T-helper 1 cell treated with Interleukin-12 subunit alpha and Interleukin-12 subunit beta and Interleukin-4 antibody, amounts not matched to agents 30 μg/mL and 1 μg/mL, for 36 hours (primary cell): ENCODE results near the gene CREG1.
A peak's percentile ranks its signal among the peaks of the same experiment; 100 is the strongest.

Experiments
- H3K27ac Mint-ChIP-seq: one replicate; pipeline ENCODE4 v1.8.0; 2021; ENCODE audit warnings: mild to moderate bottlenecking, mixed read lengths
- H3K27me3 Mint-ChIP-seq: one replicate; pipeline ENCODE4 v1.8.0; 2021; ENCODE audit warnings: low read depth, mixed read lengths
- H3K36me3 Mint-ChIP-seq: one replicate; pipeline ENCODE4 v1.8.0; 2021; ENCODE audit warnings: low read depth, mixed read lengths
- H3K4me1 Mint-ChIP-seq: one replicate; pipeline ENCODE4 v1.8.0; 2021; ENCODE audit warnings: low read depth, mixed read lengths
- H3K4me3 Mint-ChIP-seq: one replicate; pipeline ENCODE4 v1.8.0; 2021; ENCODE audit warnings: mild to moderate bottlenecking, moderate library complexity, mixed read lengths
- H3K9me3 Mint-ChIP-seq: one replicate; pipeline ENCODE4 v1.8.0; 2021; ENCODE audit warnings: mixed read lengths

CREG1 gene

GRCh38 chr1:167529829-167530474, 23.6 kb downstream of the CREG1 start:
- Mint-ChIP-seq H3K27ac (no peak overlapping the region), H3K9me3 (no peaks in the 10 kb centered on the region), H3K4me3 (no peak overlapping the region), H3K4me1 (peaks cover 7% of the 10 kb centered on the region), H3K27me3 (peaks cover 9% of the 10 kb centered on the region), H3K36me3 (no peaks in the 10 kb centered on the region)

- no peaks in the 10 kb centered on the region for H3K9me3 Mint-ChIP-seq
- H3K27me3 Mint-ChIP-seq, result peaks cover 16% of the 10 kb centered on the region
Measured at GRCh38 chr1:167528057-167528728, 25.4 kb downstream of the CREG1 start.

DNA sequence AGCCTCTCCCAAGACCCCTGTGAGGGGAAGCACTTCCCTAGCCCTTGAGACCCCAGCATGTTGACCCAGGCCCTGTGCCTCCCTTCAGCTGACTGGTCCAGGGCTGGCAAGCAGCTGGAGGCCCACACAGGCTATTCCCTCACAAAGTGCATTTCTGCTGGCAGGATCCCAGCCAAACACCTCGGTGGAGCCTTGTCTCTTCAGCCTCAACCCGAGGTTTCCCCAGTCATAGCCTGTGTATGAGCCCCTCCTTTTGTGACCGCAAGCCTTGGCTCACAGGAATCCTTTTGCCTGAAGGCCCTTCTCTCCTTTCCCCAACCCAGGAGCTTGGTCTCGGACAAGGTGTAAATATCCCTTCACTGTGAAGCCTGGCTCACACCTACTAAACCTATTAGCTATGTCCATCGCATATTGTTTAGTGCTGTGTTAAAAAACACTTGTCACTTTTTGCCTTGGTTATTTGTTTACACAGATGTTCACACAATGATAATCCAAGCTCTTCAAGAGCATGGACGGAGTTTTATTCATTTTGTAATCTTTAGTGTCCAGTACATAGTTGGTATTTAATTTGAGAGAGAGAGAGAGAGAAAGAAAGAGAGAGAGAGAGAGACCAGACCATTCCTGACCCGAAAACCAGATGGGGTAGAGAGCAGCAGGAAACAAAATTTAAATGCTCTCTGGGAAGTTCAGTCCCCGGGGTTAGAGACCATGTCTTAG, 26.7 kb downstream of the CREG1 start:
- Mint-ChIP-seq H3K36me3 (no peaks in the 10 kb centered on the region), H3K4me3 (no peak overlapping the region), H3K4me1 (peaks cover 7% of the 10 kb centered on the region), H3K9me3 (no peaks in the 10 kb centered on the region), H3K27ac (no peak overlapping the region), H3K27me3 (peaks cover 28% of the 10 kb centered on the region)

More at GRCh38 chr1:167528057-167528728, 25.4 kb downstream of the CREG1 start:
- peaks cover 7% of the 10 kb centered on the region for H3K4me1 Mint-ChIP-seq
- no peaks in the 10 kb centered on the region for H3K36me3 Mint-ChIP-seq
- H3K4me3 Mint-ChIP-seq, result no peak overlapping the region
- no peak overlapping the region for H3K27ac Mint-ChIP-seq

- peaks cover 31% of the 10 kb centered on the region for H3K27me3 Mint-ChIP-seq
- H3K9me3 Mint-ChIP-seq, result no peaks in the 10 kb centered on the region
- no peak overlapping the region for H3K27ac Mint-ChIP-seq
- H3K4me3 Mint-ChIP-seq, result no peak overlapping the region
- H3K4me1 Mint-ChIP-seq, result peaks cover 12% of the 10 kb centered on the region
- H3K36me3 Mint-ChIP-seq, result no peaks in the 10 kb centered on the region
Measured at GRCh38 chr1:167524651-167525050, 28.9 kb downstream of the CREG1 start.

GRCh38 chr1:167522246-167522645, 31.3 kb downstream of the CREG1 start:
- peaks cover 10% of the 10 kb centered on the region for H3K36me3 Mint-ChIP-seq
- H3K27ac Mint-ChIP-seq, result no peak overlapping the region
- H3K4me1 Mint-ChIP-seq, result peaks cover 19% of the 10 kb centered on the region
- H3K27me3 Mint-ChIP-seq, result peaks cover 31% of the 10 kb centered on the region
- no peak overlapping the region for H3K4me3 Mint-ChIP-seq
- H3K9me3 Mint-ChIP-seq, result no peaks in the 10 kb centered on the region

- Mint-ChIP-seq H3K27me3 (peaks cover 28% of the 10 kb centered on the region), H3K4me3 (no peak overlapping the region), H3K27ac (no peak overlapping the region), H3K4me1 (peaks cover 27% of the 10 kb centered on the region), H3K36me3 (peaks cover 25% of the 10 kb centered on the region), H3K9me3 (no peaks in the 10 kb centered on the region)
Measured at GRCh38 chr1:167520711-167521206, 32.8 kb downstream of the CREG1 start.

GRCh38 chr1:167518331-167518700, 35.2 kb downstream of the CREG1 start, which contains the start of gene CD247:
Gene CD247, minus strand, starts transcription at chr1:167518529. Its CDS starts 64 bp downstream, at chr1:167518465.
- H3K27ac Mint-ChIP-seq, result peak within 1 kb of the TSS; percentile 99
- peaks cover 40% of the 10 kb centered on the region for H3K36me3 Mint-ChIP-seq
- peaks cover 44% of the 10 kb centered on the region for H3K4me1 Mint-ChIP-seq

DNA sequence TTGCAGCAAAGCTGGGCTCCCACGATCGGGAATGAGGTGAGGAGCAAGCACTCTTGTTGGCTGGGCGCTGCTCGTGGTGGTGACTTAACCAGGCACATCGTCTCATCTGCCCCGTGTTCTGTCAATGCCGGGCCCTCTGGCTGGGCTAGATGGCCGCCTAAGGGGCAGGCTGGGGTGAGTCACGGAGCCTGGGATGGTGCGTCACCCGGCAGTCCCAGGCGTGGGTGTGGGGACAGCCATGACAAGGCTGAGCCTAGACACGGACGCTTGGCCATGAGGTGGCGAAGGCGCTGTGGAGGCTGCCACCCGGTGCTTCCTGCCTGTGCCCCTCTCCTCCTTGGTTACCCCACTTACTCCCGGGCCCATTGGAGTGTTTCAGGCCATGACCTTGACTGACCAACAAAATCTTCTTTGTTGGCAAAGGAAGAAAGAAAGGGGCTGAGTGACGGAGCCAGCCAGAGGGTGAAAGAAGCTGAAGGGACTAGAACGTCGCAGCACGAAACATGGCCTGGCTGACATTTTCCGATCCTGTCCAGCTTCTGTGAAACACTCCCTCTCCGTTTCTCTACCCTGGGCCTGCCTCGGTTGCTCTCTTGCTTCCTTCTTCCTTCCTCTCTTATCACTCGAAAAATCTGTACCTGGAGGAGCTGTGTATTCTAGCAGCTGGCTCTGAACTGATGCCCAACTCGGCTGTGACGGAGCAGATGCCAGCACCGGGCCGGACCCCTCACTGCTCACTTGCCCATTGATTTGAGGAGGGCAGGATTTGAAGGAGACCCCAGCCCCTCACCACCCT, 35.8 kb downstream of the CREG1 start:
- Mint-ChIP-seq H3K36me3 (peaks cover 42% of the 10 kb centered on the region), H3K27ac (peak overlapping the region; percentile 99), H3K27me3 (peaks cover 12% of the 10 kb centered on the region), H3K4me3 (peak overlapping the region; percentile 100), H3K4me1 (peaks cover 47% of the 10 kb centered on the region), H3K9me3 (no peaks in the 10 kb centered on the region)

More at GRCh38 chr1:167518331-167518700, 35.2 kb downstream of the CREG1 start, which contains the start of gene CD247:
- Mint-ChIP-seq H3K27me3 (peaks cover 14% of the 10 kb centered on the region), H3K4me3 (peak within 1 kb of the TSS; percentile 100), H3K9me3 (no peaks in the 10 kb centered on the region)

DNA sequence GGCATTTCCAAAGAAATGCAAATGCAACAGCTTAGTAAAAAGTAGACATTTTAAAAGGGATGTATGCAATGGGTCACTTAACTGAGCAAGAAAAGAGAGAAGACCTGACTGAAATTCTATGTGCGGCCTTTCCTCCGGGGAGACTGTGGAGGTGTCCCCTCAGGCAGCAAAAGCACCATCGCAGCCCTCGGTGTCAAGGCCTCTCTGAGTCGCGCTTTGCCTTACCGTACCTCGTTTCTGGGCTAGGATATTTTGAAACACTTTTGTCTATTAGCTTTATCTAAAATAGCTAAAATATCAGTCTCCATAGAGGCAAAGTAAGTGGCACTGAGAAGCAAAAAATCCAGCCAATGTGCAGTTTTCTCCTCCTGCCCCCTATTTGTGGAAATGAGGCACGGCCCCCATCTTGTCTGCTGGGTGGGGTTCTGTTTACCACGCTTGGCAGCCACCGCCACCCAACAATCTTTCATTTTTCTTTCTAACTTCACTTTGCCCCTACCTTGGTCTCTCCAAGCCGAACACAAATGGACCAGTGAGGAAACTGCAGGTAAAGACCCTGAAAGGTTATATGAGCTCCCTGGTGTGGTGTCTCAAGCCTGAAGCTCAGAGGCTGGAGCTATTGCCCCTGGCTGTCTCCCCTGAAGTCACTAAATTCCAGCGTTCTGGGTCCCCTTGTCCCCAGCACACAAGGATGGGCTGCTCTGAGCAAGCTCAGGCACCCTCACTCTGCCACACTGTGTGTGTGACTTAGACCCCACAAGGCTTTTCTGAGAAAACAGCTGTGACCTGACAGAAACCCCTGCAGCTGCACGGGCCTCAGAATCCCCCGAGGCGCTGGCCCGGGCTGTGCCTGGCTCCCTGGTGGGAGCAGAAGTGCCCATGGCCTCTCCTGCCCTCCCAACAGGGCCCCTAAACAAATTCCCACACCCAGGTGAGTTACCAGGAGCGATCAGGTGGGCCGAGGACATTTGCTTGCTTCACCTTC, 36.9 kb downstream of the CREG1 start:
- Mint-ChIP-seq H3K27me3 (peaks cover 1% of the 10 kb centered on the region), H3K9me3 (no peaks in the 10 kb centered on the region), H3K36me3 (peaks cover 51% of the 10 kb centered on the region), H3K4me1 (peaks cover 57% of the 10 kb centered on the region), H3K4me3 (peak overlapping the region; percentile 100), H3K27ac (peak overlapping the region; percentile 99)

DNA sequence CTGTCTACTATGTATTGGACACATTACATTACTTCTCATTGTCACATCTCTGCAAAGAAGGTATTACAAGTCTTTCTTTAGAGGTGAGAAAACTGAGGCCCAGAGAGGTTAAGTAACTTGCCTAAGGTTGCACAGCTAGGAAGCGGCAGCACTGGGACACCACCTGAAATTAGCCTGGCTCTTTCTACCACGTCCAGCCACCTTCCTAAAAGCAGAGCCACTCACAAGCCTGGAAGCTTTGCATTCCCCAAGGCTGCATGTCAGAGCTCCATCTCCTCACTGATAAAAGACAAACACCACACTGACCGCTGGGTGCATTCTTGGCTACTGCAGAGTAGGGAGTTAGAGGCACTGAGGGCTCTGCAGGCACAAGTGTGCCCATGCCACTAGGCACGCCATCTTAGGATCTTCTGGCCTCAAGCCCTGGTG, 37.7 kb downstream of the CREG1 start:
- H3K36me3 Mint-ChIP-seq, result peaks cover 53% of the 10 kb centered on the region
- H3K4me1 Mint-ChIP-seq, result peaks cover 61% of the 10 kb centered on the region
- no peaks in the 10 kb centered on the region for H3K9me3 Mint-ChIP-seq
- H3K4me3 Mint-ChIP-seq, result peak overlapping the region; percentile 100
- peak overlapping the region; percentile 99 for H3K27ac Mint-ChIP-seq
- no peaks in the 10 kb centered on the region for H3K27me3 Mint-ChIP-seq

DNA sequence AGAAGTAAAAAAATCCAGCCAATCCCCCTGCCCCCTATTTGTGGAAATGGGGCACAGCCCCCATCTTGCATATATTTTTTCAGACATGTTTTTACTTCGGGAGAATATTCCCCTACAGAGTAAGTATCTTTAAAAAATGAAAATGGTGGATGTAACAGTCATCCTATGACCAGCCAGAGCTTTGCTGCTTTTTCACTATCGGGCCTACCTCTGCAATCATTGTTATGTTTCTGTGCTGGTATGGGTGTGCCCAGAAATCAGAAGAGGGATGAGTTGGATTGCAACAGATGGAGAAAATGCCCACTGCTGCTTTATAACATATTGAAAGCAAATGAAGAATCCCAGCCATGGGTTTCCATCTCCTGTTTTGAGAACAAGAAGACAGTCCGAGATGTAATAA, 38.1 kb downstream of the CREG1 start:
- peak overlapping the region; percentile 99 for H3K27ac Mint-ChIP-seq
- peaks cover 64% of the 10 kb centered on the region for H3K4me1 Mint-ChIP-seq
- no peaks in the 10 kb centered on the region for H3K9me3 Mint-ChIP-seq
- H3K27me3 Mint-ChIP-seq, result no peaks in the 10 kb centered on the region
- peak overlapping the region; percentile 100 for H3K4me3 Mint-ChIP-seq
- H3K36me3 Mint-ChIP-seq, result peaks cover 57% of the 10 kb centered on the region

GRCh38 chr1:167514288-167514687, 39.3 kb downstream of the CREG1 start:
- Mint-ChIP-seq H3K27me3 (no peaks in the 10 kb centered on the region), H3K27ac (peak overlapping the region; percentile 71), H3K36me3 (peaks cover 66% of the 10 kb centered on the region), H3K4me1 (peaks cover 71% of the 10 kb centered on the region), H3K9me3 (no peaks in the 10 kb centered on the region), H3K4me3 (peak overlapping the region; percentile 100)

- Mint-ChIP-seq H3K9me3 (no peaks in the 10 kb centered on the region), H3K27ac (peak overlapping the region; percentile 58), H3K4me1 (peaks cover 76% of the 10 kb centered on the region), H3K27me3 (no peaks in the 10 kb centered on the region), H3K4me3 (peak overlapping the region; percentile 77), H3K36me3 (peaks cover 75% of the 10 kb centered on the region)
Measured at GRCh38 chr1:167512046-167512654, 41.4 kb downstream of the CREG1 start.
